Colonic mucosa (tissue), 4 donors: Measurements from ENCODE around the gene EGF. TPM values are rescaled to one million over a fixed set of nuclear protein-coding genes. Genes with fewer than 3 reads are reported as not detected.

Source experiments
- DNase-seq: peaks from one replicate; pipeline ENCODE4 v3.0.0-alpha.2; 2020
- H3K27ac ChIP-seq: fragments of 200-600 bp; one replicate; pipeline ENCODE4 v1.8.0; 2021
- H3K27me3 ChIP-seq: fragments of 200-600 bp; one replicate; pipeline ENCODE4 v1.8.0; 2021
- H3K36me3 ChIP-seq: fragments of 200-600 bp; one replicate; pipeline ENCODE4 v1.8.0; 2021
- H3K4me1 ChIP-seq: fragments of 200-600 bp; one replicate; pipeline ENCODE4 v1.8.0; 2021; ENCODE audit warnings: mild to moderate bottlenecking
- H3K4me3 ChIP-seq: fragments of 200-600 bp; one replicate; pipeline ENCODE4 v1.8.0; 2021
- H3K9ac ChIP-seq, 2 donors: one replicate each; pipeline ENCODE4 v1.7.0; 2013; ENCODE audit warnings: control low read depth in 2 of 2, low read depth in 2 of 2, low read length in 2 of 2
- H3K9me3 ChIP-seq: fragments of 200-600 bp; one replicate; pipeline ENCODE4 v1.8.0; 2021
- CTCF ChIP-seq: fragments of 200-600 bp; IDR thresholded peaks from one replicate; pipeline ENCODE4 v1.8.0; 2022; ENCODE audit warnings: antibody characterized with exemption, mild to moderate bottlenecking
- intact Hi-C: fragments of 100-400 bp; cut with DNase I; formaldehyde crosslinking; loops from one replicate; pipeline ENCODE4 v1.14.1; 2022
- total RNA-seq, 2 donors: library from RNA; stranded (reverse); fragmentation: NEBNext Ultra II Directional in 1 of 2; extraction: Animal tissue kit (Norgen Biotek cat#: 25700) in 1 of 2; gene quantifications; one replicate each; pipeline ENCODE4 v1.2.1, GENCODE V29; 2021
- donor health status: healthy.
- donor health status: DM: no; HTN: no; CAD: no.
- donor health status: DM: no; HTN: no; CAD: no.

The EGF gene
- 1 to 10 TPM; 2.2 to 2.8 TPM for total RNA-seq

GRCh38 chr4:109912706-109913595 is at the start of gene EGF:
Gene EGF (plus strand): TSS chr4:109912883. CDS start chr4:109913336, 453 bp downstream.
- no peaks in the 10 kb centered on the region for H3K4me1 ChIP-seq
- intact Hi-C loops: no loop called here
- H3K36me3 ChIP-seq: no peaks in the 10 kb centered on the region
- H3K9me3 ChIP-seq: no peaks in the 10 kb centered on the region
- H3K27me3 ChIP-seq: no peaks in the 10 kb centered on the region
- H3K4me3 ChIP-seq: no peak within 1 kb of the TSS
- TF ChIP-seq CTCF: no peak
- no peak within 1 kb of the TSS for H3K27ac ChIP-seq
- peak; percentile 23 for DNase-seq
- H3K9ac ChIP-seq: peak within 1 kb of the TSS in 1 of 2 donors; percentile 12

- intact Hi-C loops: no loop called here
- no peak for DNase-seq
- no peaks in the 10 kb centered on the region for H3K4me1 ChIP-seq
Measured at GRCh38 chr4:109864134-109864533, 48.5 kb upstream of the EGF start.

GRCh38 chr4:109870061-109870460 is 42.6 kb upstream of the EGF start:
- no peaks in the 10 kb centered on the region for H3K4me1 ChIP-seq
- no peaks in the 10 kb centered on the region for H3K9me3 ChIP-seq
- no peak overlapping the region for H3K27ac ChIP-seq
- no peak for TF ChIP-seq CTCF
- H3K4me3 ChIP-seq: no peak overlapping the region
- no peaks in the 10 kb centered on the region for H3K36me3 ChIP-seq
- intact Hi-C loops: no loop called here
- DNase-seq: no peak
- H3K9ac ChIP-seq: no peak overlapping the region
- H3K27me3 ChIP-seq: no peaks in the 10 kb centered on the region

More at GRCh38 chr4:109864134-109864533, 48.5 kb upstream of the EGF start:
- no peaks in the 10 kb centered on the region for H3K36me3 ChIP-seq
- no peaks in the 10 kb centered on the region for H3K27me3 ChIP-seq
- H3K9me3 ChIP-seq: no peaks in the 10 kb centered on the region
- H3K27ac ChIP-seq: no peak overlapping the region
- TF ChIP-seq CTCF: no peak
- H3K4me3 ChIP-seq: no peak overlapping the region
- H3K9ac ChIP-seq: no peak overlapping the region

- Histone ChIP-seq H3K9me3 (no peaks in the 10 kb centered on the region), H3K4me1 (no peaks in the 10 kb centered on the region)
- TF ChIP-seq CTCF: no peak
Measured at GRCh38 chr4:109872065-109872464, 40.6 kb upstream of the EGF start.

GRCh38 chr4:109872950-109873656 is 39.6 kb upstream of the EGF start:
- Histone ChIP-seq H3K27me3 (no peaks in the 10 kb centered on the region), H3K36me3 (no peaks in the 10 kb centered on the region), H3K9ac (no peak overlapping the region), H3K9me3 (no peaks in the 10 kb centered on the region), H3K4me3 (no peak overlapping the region), H3K4me1 (no peaks in the 10 kb centered on the region), H3K27ac (no peak overlapping the region)
- TF ChIP-seq CTCF: no peak
- no peak for DNase-seq
- intact Hi-C loops: no loop called here

More at GRCh38 chr4:109872065-109872464, 40.6 kb upstream of the EGF start:
- no peak for DNase-seq
- H3K9ac ChIP-seq: no peak overlapping the region
- intact Hi-C loops: no loop called here
- no peaks in the 10 kb centered on the region for H3K27me3 ChIP-seq
- no peaks in the 10 kb centered on the region for H3K36me3 ChIP-seq
- H3K27ac ChIP-seq: no peak overlapping the region
- H3K4me3 ChIP-seq: no peak overlapping the region
